GM12872 (cell line): ENCODE data around the gene LDHD.

ENCODE experiments used
- CTCF ChIP-seq: IDR thresholded peaks from 3 replicates; pipeline ENCODE4 v1.5.1; 2011; ENCODE audit warnings: low read depth, mild to moderate bottlenecking, low read length, moderate library complexity; ENCODE audit not compliant: insufficient read depth

LDHD gene

GRCh38 chr16:75065521-75066149, 50.9 kb downstream of the LDHD start:
- TF ChIP-seq CTCF, result no peak

GRCh38 chr16:75065149-75065505, 51.5 kb downstream of the LDHD start:
- no peak for TF ChIP-seq CTCF

- no peak for TF ChIP-seq CTCF
Measured at GRCh38 chr16:75064403-75065148, 52.0 kb downstream of the LDHD start.

- no peak for TF ChIP-seq CTCF
Measured at GRCh38 chr16:75063549-75064088, 53.0 kb downstream of the LDHD start.

GRCh38 chr16:75062976-75063346, 53.6 kb downstream of the LDHD start:
- TF ChIP-seq CTCF, result no peak

GRCh38 chr16:75062135-75062975, 54.2 kb downstream of the LDHD start:
- TF ChIP-seq CTCF, result no peak
